Testis (tissue), 2 donors: Measurements from ENCODE around the gene DRC7.

Source experiments
- CTCF ChIP-seq, 3 experiments: fragments of 450-650 bp in 2 of 3; fragments of 200-600 bp in 1 of 3; sonication (generic) in 1 of 3; IDR thresholded peaks; one replicate each; pipeline ENCODE4 v1.5.1; 2016 to 2019; ENCODE audit warnings: antibody characterized with exemption in 3 of 3, mild to moderate bottlenecking in 2 of 3, moderate library complexity in 1 of 3
- POLR2A ChIP-seq: fragments of 450-650 bp; IDR thresholded peaks from one replicate; pipeline ENCODE4 v1.6.1; 2017; ENCODE audit warnings: antibody characterized with exemption, mild to moderate bottlenecking, moderate library complexity

- no peak for TF ChIP-seq CTCF (IDR thresholded peaks at IDR 0.05)
- no peak for TF ChIP-seq POLR2A
Measured at GRCh38 chr16:57652695-57653471, 41.7 kb upstream of the DRC7 start.
